ENCODE results near the gene FAM124A.

DNA sequence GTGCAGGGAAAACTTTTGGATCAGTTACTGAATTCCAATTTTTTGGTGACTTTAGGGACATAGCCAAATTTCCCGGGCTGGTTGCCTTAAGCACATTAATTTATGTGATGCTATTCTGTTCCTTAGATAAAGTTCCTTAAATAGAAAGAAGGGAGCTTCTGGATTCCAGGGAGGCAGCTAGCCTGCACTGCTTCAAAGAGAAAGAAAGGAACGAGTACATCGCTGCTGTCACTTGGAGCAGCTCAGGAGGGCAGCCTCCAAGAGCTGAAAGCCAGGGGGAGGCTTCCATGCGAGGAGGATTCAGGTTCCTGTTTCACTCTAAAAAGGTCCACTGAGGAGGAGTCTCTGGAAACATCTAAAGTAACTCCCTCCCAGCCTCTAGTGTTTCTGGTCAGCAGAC is 55.7 kb downstream of the FAM124A start:
- TF ChIP-seq, protein P1, sequence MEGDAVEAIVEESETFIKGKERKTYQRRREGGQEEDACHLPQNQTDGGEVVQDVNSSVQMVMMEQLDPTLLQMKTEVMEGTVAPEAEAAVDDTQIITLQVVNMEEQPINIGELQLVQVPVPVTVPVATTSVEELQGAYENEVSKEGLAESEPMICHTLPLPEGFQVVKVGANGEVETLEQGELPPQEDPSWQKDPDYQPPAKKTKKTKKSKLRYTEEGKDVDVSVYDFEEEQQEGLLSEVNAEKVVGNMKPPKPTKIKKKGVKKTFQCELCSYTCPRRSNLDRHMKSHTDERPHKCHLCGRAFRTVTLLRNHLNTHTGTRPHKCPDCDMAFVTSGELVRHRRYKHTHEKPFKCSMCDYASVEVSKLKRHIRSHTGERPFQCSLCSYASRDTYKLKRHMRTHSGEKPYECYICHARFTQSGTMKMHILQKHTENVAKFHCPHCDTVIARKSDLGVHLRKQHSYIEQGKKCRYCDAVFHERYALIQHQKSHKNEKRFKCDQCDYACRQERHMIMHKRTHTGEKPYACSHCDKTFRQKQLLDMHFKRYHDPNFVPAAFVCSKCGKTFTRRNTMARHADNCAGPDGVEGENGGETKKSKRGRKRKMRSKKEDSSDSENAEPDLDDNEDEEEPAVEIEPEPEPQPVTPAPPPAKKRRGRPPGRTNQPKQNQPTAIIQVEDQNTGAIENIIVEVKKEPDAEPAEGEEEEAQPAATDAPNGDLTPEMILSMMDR (IDR thresholded peaks at IDR 0.05; ENCODE audit: borderline replicate concordance, extremely low read depth, low read length, poor library complexity, severe bottlenecking) = no peak
- no peak for TF ChIP-seq EZH2 (IDR thresholded peaks at IDR 0.05; ENCODE audit: borderline replicate concordance, low read depth, low read length, severe bottlenecking)
